Epithelial cell of proximal tubule (primary cell): ENCODE results near the gene POU6F2. TPM values are rescaled to one million over a fixed set of nuclear protein-coding genes. Genes with fewer than 3 reads are reported as not detected.

Experiments used
- DNase-seq: peaks from one replicate; pipeline ENCODE4 v3.0.0-alpha.2; 2011; ENCODE audit warnings: low read depth
- H3K4me3 ChIP-seq: 2 replicates; pipeline ENCODE4 v1.5.1; 2011; ENCODE audit warnings: low read depth, mild to moderate bottlenecking, low read length
- total RNA-seq: library from RNA; depleted of rRNA; stranded (reverse); fragments of >200 nt; gene quantifications from 2 replicates; pipeline ENCODE4 v1.2.3, GENCODE V29; 2015
- TF ChIP-seq, protein P1 (sequence below): conservative IDR thresholded peaks from 2 replicates; pipeline ENCODE4 v1.5.1; 2012; ENCODE audit warnings: low read depth, mild to moderate bottlenecking, low read length

POU6F2 gene
- total RNA-seq, 1 donor from 2014 or later: not detected

DNA sequence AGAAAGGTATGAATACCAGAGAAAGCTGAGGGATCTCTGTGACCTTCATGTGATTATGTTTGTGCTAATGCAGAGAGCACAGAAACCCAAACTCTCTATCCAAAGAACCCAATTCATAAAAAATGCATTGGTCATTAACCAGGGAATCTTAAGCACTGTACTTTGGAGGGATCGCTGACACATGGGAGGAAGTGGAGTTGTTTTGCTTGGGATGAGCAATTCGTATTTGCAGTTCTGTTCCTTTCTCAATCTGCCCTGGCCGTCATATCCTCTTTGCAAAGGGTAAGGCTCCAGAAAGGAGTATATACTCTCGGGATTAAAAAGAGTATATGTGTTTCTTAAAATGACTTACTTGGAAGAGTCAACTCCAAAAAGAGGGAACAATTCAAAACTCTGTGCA is 221.3 kb downstream of the POU6F2 start:
- no peak overlapping the region for H3K4me3 ChIP-seq
- TF ChIP-seq, protein P1, sequence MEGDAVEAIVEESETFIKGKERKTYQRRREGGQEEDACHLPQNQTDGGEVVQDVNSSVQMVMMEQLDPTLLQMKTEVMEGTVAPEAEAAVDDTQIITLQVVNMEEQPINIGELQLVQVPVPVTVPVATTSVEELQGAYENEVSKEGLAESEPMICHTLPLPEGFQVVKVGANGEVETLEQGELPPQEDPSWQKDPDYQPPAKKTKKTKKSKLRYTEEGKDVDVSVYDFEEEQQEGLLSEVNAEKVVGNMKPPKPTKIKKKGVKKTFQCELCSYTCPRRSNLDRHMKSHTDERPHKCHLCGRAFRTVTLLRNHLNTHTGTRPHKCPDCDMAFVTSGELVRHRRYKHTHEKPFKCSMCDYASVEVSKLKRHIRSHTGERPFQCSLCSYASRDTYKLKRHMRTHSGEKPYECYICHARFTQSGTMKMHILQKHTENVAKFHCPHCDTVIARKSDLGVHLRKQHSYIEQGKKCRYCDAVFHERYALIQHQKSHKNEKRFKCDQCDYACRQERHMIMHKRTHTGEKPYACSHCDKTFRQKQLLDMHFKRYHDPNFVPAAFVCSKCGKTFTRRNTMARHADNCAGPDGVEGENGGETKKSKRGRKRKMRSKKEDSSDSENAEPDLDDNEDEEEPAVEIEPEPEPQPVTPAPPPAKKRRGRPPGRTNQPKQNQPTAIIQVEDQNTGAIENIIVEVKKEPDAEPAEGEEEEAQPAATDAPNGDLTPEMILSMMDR: no peak
- DNase-seq: no peak

DNA sequence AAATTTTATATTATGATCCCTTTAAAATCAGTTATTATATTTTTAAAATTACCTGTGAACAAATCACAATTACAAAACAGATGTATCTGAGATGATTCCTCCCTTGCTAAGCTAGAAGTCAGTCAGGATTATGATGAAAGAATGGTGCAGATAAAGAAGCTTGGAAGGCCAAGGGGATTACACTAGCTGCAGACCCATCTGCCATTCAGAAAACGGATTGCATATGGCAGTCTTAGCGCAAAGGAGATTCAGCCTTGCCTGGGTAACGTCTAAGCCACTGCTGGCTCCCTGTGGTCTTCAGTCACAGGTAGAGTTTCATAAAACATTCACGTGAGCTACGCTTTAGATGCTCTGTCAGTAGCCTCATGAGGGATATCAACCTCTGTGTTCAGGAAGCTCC is 222.2 kb downstream of the POU6F2 start:
- TF ChIP-seq, protein P1: no peak
- no peak for DNase-seq
- no peak overlapping the region for H3K4me3 ChIP-seq

DNA sequence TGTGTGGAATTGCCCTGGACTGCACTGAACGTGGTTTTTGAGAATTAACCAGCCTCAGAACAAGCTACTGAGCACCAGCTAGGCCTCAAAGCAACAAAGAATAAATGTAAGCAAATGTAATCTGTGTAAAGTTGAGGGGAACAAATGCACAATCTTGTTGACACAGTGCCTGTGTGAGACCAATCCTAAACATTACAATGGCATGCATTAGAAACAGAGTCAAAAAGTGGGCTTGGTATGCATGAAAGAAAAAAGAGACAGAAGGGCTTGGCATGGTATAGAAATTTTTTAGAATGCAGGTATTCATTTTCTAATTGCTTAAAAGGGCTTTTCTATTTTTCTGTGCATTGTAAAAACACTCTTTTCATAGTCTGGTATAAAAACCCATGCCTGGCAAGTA is 224.3 kb downstream of the POU6F2 start:
- no peak for DNase-seq
- TF ChIP-seq, protein P1: no peak
- no peak overlapping the region for H3K4me3 ChIP-seq

DNA sequence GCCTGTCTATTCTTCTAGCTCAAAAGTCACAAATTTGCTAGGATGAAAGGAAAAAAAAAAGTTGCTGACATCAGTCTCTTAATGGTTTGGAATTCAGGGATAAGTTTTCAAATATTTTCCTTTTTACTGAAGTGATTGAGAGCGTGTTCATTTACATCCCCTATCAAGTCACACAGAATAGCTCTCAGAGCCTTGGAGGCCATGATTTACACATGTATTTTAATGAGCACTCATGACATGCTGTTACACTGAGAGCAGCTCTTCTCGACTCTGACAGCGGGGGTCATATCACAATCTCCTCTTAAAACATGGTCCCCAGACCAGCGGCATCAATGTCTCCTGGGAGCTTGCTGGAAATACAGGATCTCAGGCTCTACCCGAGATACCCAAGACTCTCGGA is 232.7 kb downstream of the POU6F2 start:
- no peak for DNase-seq
- no peak overlapping the region for H3K4me3 ChIP-seq
- TF ChIP-seq, protein P1: no peak

DNA sequence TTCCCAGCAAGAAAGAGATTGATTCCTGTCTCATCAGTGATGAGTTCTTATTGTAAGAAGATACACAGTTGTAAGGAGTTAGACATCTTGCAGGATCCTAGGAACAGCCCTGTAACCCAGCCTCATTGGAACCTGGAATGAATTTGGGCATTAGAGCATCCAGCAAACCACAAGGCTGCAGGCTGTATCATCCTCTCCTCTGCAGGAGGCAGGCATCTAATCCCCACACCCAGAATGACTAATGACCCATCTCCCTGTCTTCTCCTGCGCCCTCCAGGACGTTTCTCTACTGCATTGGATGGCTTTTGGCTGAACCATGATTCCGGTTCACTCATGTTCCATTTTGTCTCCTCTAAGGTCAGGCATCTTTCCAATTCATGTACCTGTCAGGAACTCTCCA is 233.9 kb downstream of the POU6F2 start:
- TF ChIP-seq, protein P1: no peak
- no peak overlapping the region for H3K4me3 ChIP-seq
- no peak for DNase-seq

DNA sequence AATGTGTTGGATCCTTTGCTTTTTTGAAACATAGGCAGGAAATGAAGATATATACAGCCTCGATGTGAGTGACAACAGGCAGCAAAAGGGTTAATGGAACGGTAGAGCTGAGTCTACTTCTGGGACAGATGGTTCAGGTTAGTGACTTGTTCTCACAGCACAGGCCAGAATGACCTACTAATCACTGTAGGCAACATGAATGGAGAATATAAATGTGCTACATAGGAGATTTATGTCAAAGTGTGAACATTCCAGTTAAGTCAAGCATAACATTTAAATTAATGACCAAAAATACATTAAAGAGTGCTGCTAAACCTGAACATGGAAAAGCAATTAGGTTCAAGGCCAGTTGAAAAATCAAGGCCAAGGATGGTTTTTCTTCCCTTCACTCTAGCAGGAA is 235.2 kb downstream of the POU6F2 start:
- TF ChIP-seq, protein P1: no peak
- H3K4me3 ChIP-seq: no peak overlapping the region
- DNase-seq: no peak

DNA sequence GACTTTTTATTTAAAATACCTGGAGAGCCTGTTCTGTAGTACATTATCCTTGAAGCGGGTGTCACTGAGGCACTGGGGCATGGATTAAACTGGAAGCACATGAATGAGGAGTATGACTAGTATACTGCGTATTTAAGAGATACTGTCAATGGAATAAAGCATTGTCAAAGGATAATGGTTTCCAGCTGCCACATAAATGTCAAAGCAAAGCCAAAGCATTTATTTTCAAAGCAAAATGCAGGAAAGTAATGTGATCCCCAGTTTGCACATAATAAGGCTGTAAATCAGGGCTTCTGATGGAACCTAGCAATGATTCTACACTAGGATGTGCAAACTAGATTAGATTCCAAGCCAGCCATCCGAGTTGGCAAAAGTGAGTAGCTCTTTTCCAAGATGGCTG is 240.1 kb downstream of the POU6F2 start:
- H3K4me3 ChIP-seq: no peak overlapping the region
- TF ChIP-seq, protein P1: no peak
- no peak for DNase-seq
